HCT116 (cell line): ENCODE results near the gene ZBTB7C. TPM values are rescaled to one million over a fixed set of nuclear protein-coding genes. Genes with fewer than 3 reads are reported as not detected.

Experiments used
- ATAC-seq: fragments of 200-7000 bp; cut with Tn5 transposase; 2 replicates; pipeline ENCODE4 v1.9.1; 2020; ENCODE audit warnings: mild to moderate bottlenecking, moderate library complexity
- BruUV-seq: library from RNA; stranded (reverse); fragments of 400-500 nt; replicated peaks from 2 replicates; lab custom pipeline; 2021; lab: Mats Ljungman, UMichigan
- CTCF ChIA-PET: fragments of 300-600 bp; sonication (Branson Sonifier 250); formaldehyde crosslinking; loops from one replicate; lab custom pipeline; 2021; ENCODE audit warnings: antibody characterized with exemption; lab: Charles Lee
- POLR2A ChIA-PET: fragments of 300-600, 350-600 bp; sonication (Branson Sonifier 250); formaldehyde crosslinking; loops from one replicate; lab custom pipeline; 2021; ENCODE audit warnings: antibody characterized with exemption; lab: Charles Lee
- RAD21 ChIA-PET, 2 experiments: fragments of 300-600 bp; sonication (Branson Sonifier 250); formaldehyde crosslinking; loops; one replicate each; lab custom pipeline; 2023; ENCODE audit warnings: low total read pairs in 2 of 2; ENCODE audit not compliant: uncharacterized antibody in 2 of 2, unreplicated experiment in 2 of 2, low non-redundant PET in 1 of 2; lab: Charles Lee
- DNase-seq: peaks from one replicate; pipeline ENCODE4 v3.0.0-alpha.2; 2010; ENCODE audit warnings: low read depth, low spot score
- H2AFZ ChIP-seq: fragments of 200-600 bp; shearing (Covaris generic), sonication (generic); 2 replicates; pipeline ENCODE4 v1.6.1; 2017; ENCODE audit warnings: low read depth, mixed run types, mixed read lengths, antibody characterized with exemption, low read length; ENCODE audit not compliant: poor library complexity, severe bottlenecking
- H3K27ac ChIP-seq: 2 replicates; pipeline ENCODE4 v1.5.1; 2012; ENCODE audit warnings: low read depth, low read length
- H3K27me3 ChIP-seq: fragments of 200-600 bp; sonication (generic); 2 replicates; pipeline ENCODE4 v1.6.1; 2016; ENCODE audit warnings: mixed run types, low read length, mixed read lengths; ENCODE audit not compliant: insufficient read depth
- H3K36me3 ChIP-seq, 2 experiments: fragments of 200-500 bp in 1 of 2; fragments of 200-600 bp in 1 of 2; sonication (Bioruptor generic) in 1 of 2; sonication (generic) in 1 of 2; 2 replicates each; pipeline versions ENCODE4 v1.5.1 to v1.6.1; 2014 to 2016; ENCODE audit warnings: low read length in 2 of 2, inconsistent platforms in 1 of 2, mixed read lengths in 1 of 2, mixed run types in 1 of 2; ENCODE audit not compliant: insufficient read depth in 2 of 2, control insufficient read depth in 1 of 2
- H3K4me1 ChIP-seq, 2 experiments: fragments of 200-600 bp in 1 of 2; sonication (generic) in 1 of 2; 2 replicates each; pipeline versions ENCODE4 v1.5.1 to v1.6.1; 2012 to 2017; ENCODE audit warnings: low read length in 2 of 2, inconsistent platforms in 1 of 2, mild to moderate bottlenecking in 1 of 2, mixed read lengths in 1 of 2, mixed run types in 1 of 2, moderate library complexity in 1 of 2; ENCODE audit not compliant: insufficient read depth in 2 of 2, control insufficient read depth in 1 of 2
- H3K4me2 ChIP-seq: fragments of 200-600 bp; sonication (generic); 2 replicates; pipeline ENCODE4 v1.6.1; 2017; ENCODE audit warnings: mixed run types, low read length, mixed read lengths
- H3K4me3 ChIP-seq, 2 experiments: fragments of 200-600 bp in 1 of 2; sonication (generic) in 1 of 2; replicated peaks in 1 of 2; 2 replicates each; pipeline ENCODE4 v1.5.1; 2011 to 2016; ENCODE audit warnings: low read length in 2 of 2, control low read depth in 1 of 2, low read depth in 1 of 2, mild to moderate bottlenecking in 1 of 2, mixed read lengths in 1 of 2, mixed run types in 1 of 2
- H3K79me2 ChIP-seq: fragments of 200-600 bp; sonication (generic); 2 replicates; pipeline ENCODE4 v1.6.1; 2017; ENCODE audit warnings: mild to moderate bottlenecking, mixed run types, low read length, moderate library complexity, mixed read lengths; ENCODE audit not compliant: insufficient read depth
- H3K9ac ChIP-seq: fragments of 200-600 bp; sonication (generic); 2 replicates; pipeline ENCODE4 v1.6.1; 2016; ENCODE audit warnings: low read length, mixed read lengths
- H3K9me2 ChIP-seq: fragments of 200-600 bp; sonication (generic), shearing (Covaris generic); 2 replicates; pipeline ENCODE4 v1.6.1; 2017; ENCODE audit warnings: mixed run types, mild to moderate bottlenecking, moderate library complexity; ENCODE audit not compliant: insufficient read depth
- H3K9me3 ChIP-seq, 2 experiments: fragments of 200-500 bp in 1 of 2; fragments of 200-600 bp in 1 of 2; sonication (Bioruptor generic) in 1 of 2; sonication (generic) in 1 of 2; 2 replicates each; pipeline ENCODE4 v1.6.1; 2014 to 2017; ENCODE audit warnings: low read length in 2 of 2, mixed read lengths in 2 of 2, inconsistent platforms in 1 of 2, low read depth in 1 of 2, mild to moderate bottlenecking in 1 of 2, mixed run types in 1 of 2, moderate library complexity in 1 of 2; ENCODE audit not compliant: control insufficient read depth in 1 of 2, insufficient read depth in 1 of 2
- H4K20me1 ChIP-seq: fragments of 200-600 bp; sonication (generic), shearing (Covaris generic); 2 replicates; pipeline ENCODE4 v1.6.1; 2017; ENCODE audit warnings: mixed run types, mild to moderate bottlenecking, moderate library complexity; ENCODE audit not compliant: insufficient read depth
- CEBPB ChIP-seq: IDR thresholded peaks from 2 replicates; pipeline ENCODE4 v1.6.1; 2012; ENCODE audit warnings: low read depth
- CTCF ChIP-seq, 3 experiments: fragments of 200-600 bp in 1 of 3; sonication (generic) in 1 of 3; IDR thresholded peaks in 2 of 3; conservative IDR thresholded peaks in 1 of 3; 2 replicates each; pipeline ENCODE4 v1.5.1; 2012 to 2017; ENCODE audit warnings: low read depth in 2 of 3, low read length in 2 of 3, antibody characterized with exemption in 1 of 3, borderline replicate concordance in 1 of 3, control low read depth in 1 of 3, mild to moderate bottlenecking in 1 of 3, mixed read lengths in 1 of 3, mixed run types in 1 of 3, moderate library complexity in 1 of 3; ENCODE audit not compliant: insufficient read depth in 1 of 3
- EGR1 ChIP-seq: IDR thresholded peaks from 2 replicates; pipeline ENCODE4 v1.6.1; 2012; ENCODE audit warnings: low read depth
- ELF1 ChIP-seq: IDR thresholded peaks from 2 replicates; pipeline ENCODE4 v1.6.1; 2012; ENCODE audit warnings: low read depth, borderline replicate concordance
- EZH2 ChIP-seq: fragments of 200-600 bp; sonication (generic); IDR thresholded peaks from 2 replicates; pipeline ENCODE4 v1.6.1; 2017; ENCODE audit warnings: antibody characterized with exemption, mixed run types
- EZH2phosphoT487 ChIP-seq: fragments of 200-600 bp; IDR thresholded peaks from 2 replicates; pipeline ENCODE4 v1.6.1; 2018; ENCODE audit warnings: antibody characterized with exemption, borderline replicate concordance
- FOSL1 ChIP-seq: IDR thresholded peaks from 2 replicates; pipeline ENCODE4 v1.6.1; 2012; ENCODE audit warnings: low read depth
- JUND ChIP-seq: IDR thresholded peaks from 2 replicates; pipeline ENCODE4 v1.6.1; 2012
- RAD21 ChIP-seq: IDR thresholded peaks from 2 replicates; pipeline ENCODE4 v1.6.1; 2012; ENCODE audit warnings: low read depth, mild to moderate bottlenecking
- SIN3A ChIP-seq: IDR thresholded peaks from 2 replicates; pipeline ENCODE4 v1.6.1; 2012; ENCODE audit warnings: low read depth
- SP1 ChIP-seq: IDR thresholded peaks from 2 replicates; pipeline ENCODE4 v1.6.1; 2012; ENCODE audit warnings: low read depth
- SRF ChIP-seq: IDR thresholded peaks from 2 replicates; pipeline ENCODE4 v1.6.1; 2012; ENCODE audit warnings: low read depth
- YY1 ChIP-seq: IDR thresholded peaks from 2 replicates; pipeline ENCODE4 v1.6.1; 2011; ENCODE audit warnings: low read length, low read depth, moderate library complexity, mild to moderate bottlenecking; ENCODE audit not compliant: insufficient replicate concordance; ENCODE audit errors: extremely low read depth
- ZNF274 ChIP-seq: fragments of 200-500 bp; sonication (Bioruptor generic); IDR thresholded peaks from 2 replicates; pipeline ENCODE4 v1.6.1; 2014; ENCODE audit warnings: mild to moderate bottlenecking, low read depth, low read length, inconsistent platforms
- intact Hi-C: fragments of 100-400 bp; cut with micrococcal nuclease; formaldehyde crosslinking; loops from 2 replicates; pipeline ENCODE4 v1.10.0; 2022
- total RNA-seq: library from RNA; stranded (reverse); gene quantifications from one replicate; pipeline ENCODE4 v1.2.1, GENCODE V29; 2021; ENCODE audit not compliant: unreplicated experiment
- TF ChIP-seq, protein P1 (sequence below): IDR thresholded peaks from 2 replicates; pipeline ENCODE4 v1.6.1; 2012

ZBTB7C gene
- total RNA-seq, 1 experiment from 2014 or later = 0.37 TPM

- ChIA-PET POLR2A (no interaction called here), RAD21 (no interaction called here), CTCF (no interaction called here)
- no peaks in the 10 kb centered on the region for H3K9me3 ChIP-seq
- intact Hi-C loops = no loop called here
- BruUV-seq = no TSS peak
- no peaks in the 10 kb centered on the region for H3K9me2 ChIP-seq
- peaks cover 8 to 43% of the 10 kb centered on the region in 2 experiments for H3K4me1 ChIP-seq
- no peak overlapping the region for H3K9ac ChIP-seq
- no peaks in the 10 kb centered on the region for H3K36me3 ChIP-seq
- H4K20me1 ChIP-seq = no peaks in the 10 kb centered on the region
- no peaks in the 10 kb centered on the region for H3K79me2 ChIP-seq
- peak; percentile 47 for DNase-seq
- ATAC-seq = peak; percentile 80
- peak overlapping the region; percentile 32 for H3K27ac ChIP-seq
- H2AFZ ChIP-seq = peak overlapping the region; percentile 27
- H3K27me3 ChIP-seq = no peaks in the 10 kb centered on the region
- TF ChIP-seq FOSL1 (peak; percentile 74), EZH2phosphoT487 (no peak), JUND (peak; percentile 64), SIN3A (no peak), SRF (peak; percentile 15; the same call in 1 of the 2 replicates), SP1 (peak; percentile 51; the same call in 1 of the 2 replicates)
- no peak overlapping the region for H3K4me3 ChIP-seq
- H3K4me2 ChIP-seq = peak overlapping the region; percentile 41
Measured at GRCh38 chr18:48330016-48330991, 78.9 kb downstream of the ZBTB7C start.

DNA sequence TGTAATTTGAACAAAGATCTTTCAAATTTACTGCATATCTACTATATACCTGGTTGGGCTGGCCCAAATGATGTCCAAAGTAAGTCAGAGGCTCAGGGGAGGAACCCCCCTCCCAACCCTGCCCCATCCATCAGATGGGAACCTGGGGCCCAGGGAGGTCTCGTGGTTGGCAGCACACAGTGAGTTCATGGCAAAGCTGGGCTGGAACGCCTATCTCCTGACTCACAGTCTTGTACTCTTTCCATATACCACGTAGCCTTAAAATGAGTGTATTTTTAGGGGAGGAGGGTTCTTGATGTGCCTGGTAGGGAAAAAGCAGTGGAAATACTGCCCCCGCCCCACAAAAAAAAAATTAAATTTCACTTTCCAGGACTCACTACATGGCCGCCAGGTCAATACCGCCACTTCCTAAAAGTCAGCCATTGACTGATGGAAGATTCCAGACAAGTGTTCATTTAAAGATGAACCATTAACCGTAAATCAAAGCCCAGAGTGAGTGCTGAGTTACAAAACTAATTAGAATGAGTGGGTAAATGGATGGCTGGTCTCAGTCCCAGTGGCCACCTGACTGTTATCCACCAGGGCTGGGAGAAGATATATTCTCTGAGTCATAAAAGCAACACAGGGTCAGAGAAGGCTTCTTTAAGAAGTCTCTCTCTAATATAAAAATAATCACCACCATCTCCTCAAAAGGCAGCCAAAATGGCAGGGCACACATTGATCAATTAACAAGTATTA is 80.5 kb downstream of the ZBTB7C start:
- H3K27me3 ChIP-seq = no peaks in the 10 kb centered on the region
- H3K4me1 ChIP-seq = peaks cover 8 to 43% of the 10 kb centered on the region in 2 experiments
- H3K4me2 ChIP-seq = peak overlapping the region; percentile 23
- POLR2A ChIA-PET = no interaction called here
- CTCF ChIA-PET = no interaction called here
- no peak for ATAC-seq
- no peak overlapping the region for H3K27ac ChIP-seq
- H3K9ac ChIP-seq = no peak overlapping the region
- H4K20me1 ChIP-seq = no peaks in the 10 kb centered on the region
- RAD21 ChIA-PET = no interaction called here
- no peaks in the 10 kb centered on the region for H3K9me2 ChIP-seq
- TF ChIP-seq SIN3A (no peak), CTCF (IDR thresholded peaks at IDR 0.05 in 2 of 3, conservative IDR thresholded peaks at IDR 0.05 in 1 of 3; ENCODE audit: borderline replicate concordance in 1 of 3, insufficient read depth in 1 of 3, low read depth in 2 of 3, low read length in 2 of 3) (no peak), EZH2phosphoT487 (no peak), EZH2 (no peak), SP1 (no peak), CEBPB (no peak), ELF1 (no peak), YY1 (no peak), RAD21 (no peak), ZNF274 (no peak), EGR1 (no peak)
- TF ChIP-seq, protein P1, sequence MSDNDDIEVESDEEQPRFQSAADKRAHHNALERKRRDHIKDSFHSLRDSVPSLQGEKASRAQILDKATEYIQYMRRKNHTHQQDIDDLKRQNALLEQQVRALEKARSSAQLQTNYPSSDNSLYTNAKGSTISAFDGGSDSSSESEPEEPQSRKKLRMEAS = no peak
- no peak overlapping the region for H3K4me3 ChIP-seq
- no peaks in the 10 kb centered on the region for H3K36me3 ChIP-seq
- intact Hi-C loops = no loop called here
- BruUV-seq = no TSS peak
- H2AFZ ChIP-seq = no peak overlapping the region
- peak; percentile 8 for DNase-seq
- no peaks in the 10 kb centered on the region for H3K9me3 ChIP-seq
- H3K79me2 ChIP-seq = no peaks in the 10 kb centered on the region
